Measurements from ENCODE around the gene SNX18. TPM values are rescaled to one million over a fixed set of nuclear protein-coding genes. Genes with fewer than 3 reads are reported as not detected.

Gene SNX18
- total RNA-seq, 1 donor: 83.6 TPM

Other genes starting within 250 kb of the SNX18 start
- gene ARL15, start 207.2 kb upstream of the SNX18 start, total RNA-seq: 30.3 TPM
- gene HSPB3, start 62.1 kb upstream of the SNX18 start, total RNA-seq: 0.31 TPM

Measured in mononuclear cell (primary cell).